GM06990 (cell line): ENCODE data around the gene GSC2.

Experiments used
- DNase-seq: peaks from one replicate; pipeline ENCODE4 v3.0.0-alpha.2; 2011; ENCODE audit not compliant: insufficient read length; ENCODE audit errors: extremely low read depth
- H3K27me3 ChIP-seq: replicated peaks from 2 replicates; pipeline ENCODE4 v1.6.0; 2011; ENCODE audit warnings: low read length; ENCODE audit not compliant: control insufficient read depth, insufficient read depth
- H3K36me3 ChIP-seq: 2 replicates; pipeline ENCODE4 v1.5.1; 2011; ENCODE audit warnings: low read length; ENCODE audit not compliant: control insufficient read depth, insufficient read depth
- H3K4me3 ChIP-seq: replicated peaks from 2 replicates; pipeline ENCODE4 v1.5.1; 2011; ENCODE audit warnings: low read depth, mild to moderate bottlenecking, control low read depth, low read length
- CTCF ChIP-seq: IDR thresholded peaks from 2 replicates; pipeline ENCODE4 v1.5.1; 2011; ENCODE audit warnings: low read length, control low read depth, mild to moderate bottlenecking, inconsistent platforms; ENCODE audit not compliant: insufficient read depth, poor library complexity, severe bottlenecking

The GSC2 gene

GRCh38 chr22:19194766-19195536 is 44.9 kb upstream of the GSC2 start:
- no peak for TF ChIP-seq CTCF
- H3K36me3 ChIP-seq, result no peaks in the 10 kb centered on the region
- no peaks in the 10 kb centered on the region for H3K27me3 ChIP-seq
- H3K4me3 ChIP-seq, result no peak overlapping the region
- DNase-seq, result no peak

GRCh38 chr22:19193879-19194278 is 43.8 kb upstream of the GSC2 start:
- TF ChIP-seq CTCF, result no peak
- no peaks in the 10 kb centered on the region for H3K27me3 ChIP-seq
- no peak overlapping the region for H3K4me3 ChIP-seq
- no peak for DNase-seq
- H3K36me3 ChIP-seq, result no peaks in the 10 kb centered on the region

GRCh38 chr22:19187716-19188563 is 37.8 kb upstream of the GSC2 start:
- Histone ChIP-seq H3K4me3 (no peak overlapping the region), H3K36me3 (no peaks in the 10 kb centered on the region)
- no peak for DNase-seq

GRCh38 chr22:19184276-19184997 is 34.3 kb upstream of the GSC2 start:
- Histone ChIP-seq H3K27me3 (no peaks in the 10 kb centered on the region; the same call in none of the 2 replicates), H3K36me3 (no peaks in the 10 kb centered on the region), H3K4me3 (no peak overlapping the region)
- no peak for TF ChIP-seq CTCF
- no peak for DNase-seq

More at GRCh38 chr22:19187716-19188563, 37.8 kb upstream of the GSC2 start:
- no peak for TF ChIP-seq CTCF
- no peaks in the 10 kb centered on the region; the same call in 1 of the 2 replicates for H3K27me3 ChIP-seq

GRCh38 chr22:19183216-19183615 is 33.1 kb upstream of the GSC2 start:
- no peak overlapping the region for H3K4me3 ChIP-seq
- H3K27me3 ChIP-seq, result no peaks in the 10 kb centered on the region; the same call in none of the 2 replicates
- H3K36me3 ChIP-seq, result no peaks in the 10 kb centered on the region
- DNase-seq, result no peak
- TF ChIP-seq CTCF, result no peak
